ENCODE measurements around the gene CCDC188. TPM values are rescaled to one million over a fixed set of nuclear protein-coding genes. Genes with fewer than 3 reads are reported as not detected.
"Not testable (repeated sequence)": the region's sequence is repeated elsewhere in the genome, so short reads cannot be mapped to it uniquely, and the experiment has no call there.

CCDC188 gene
- total RNA-seq, 2 donors from 2014 or later: 0.22 to 0.32 TPM

DNA sequence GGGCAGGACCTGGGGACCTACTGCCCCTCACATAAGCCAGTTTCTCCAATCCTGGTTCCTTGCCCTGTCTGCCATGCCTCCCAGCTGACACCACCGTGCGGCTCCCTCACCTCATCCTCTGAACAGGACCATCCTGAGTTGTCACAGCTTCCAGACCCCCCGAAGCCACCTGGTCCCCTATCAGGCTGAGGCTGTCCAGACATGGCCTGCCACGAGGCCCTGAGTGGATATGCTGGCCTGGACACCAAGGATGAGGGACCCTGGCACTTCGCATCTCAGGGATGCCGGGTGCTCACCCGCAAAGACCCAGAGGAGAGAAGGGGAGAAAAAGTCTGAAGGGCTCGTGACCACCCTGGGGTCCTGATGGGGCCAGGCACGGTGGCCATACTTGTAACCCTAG is 15.8 kb upstream of the CCDC188 start:
- TF ChIP-seq, protein P1, sequence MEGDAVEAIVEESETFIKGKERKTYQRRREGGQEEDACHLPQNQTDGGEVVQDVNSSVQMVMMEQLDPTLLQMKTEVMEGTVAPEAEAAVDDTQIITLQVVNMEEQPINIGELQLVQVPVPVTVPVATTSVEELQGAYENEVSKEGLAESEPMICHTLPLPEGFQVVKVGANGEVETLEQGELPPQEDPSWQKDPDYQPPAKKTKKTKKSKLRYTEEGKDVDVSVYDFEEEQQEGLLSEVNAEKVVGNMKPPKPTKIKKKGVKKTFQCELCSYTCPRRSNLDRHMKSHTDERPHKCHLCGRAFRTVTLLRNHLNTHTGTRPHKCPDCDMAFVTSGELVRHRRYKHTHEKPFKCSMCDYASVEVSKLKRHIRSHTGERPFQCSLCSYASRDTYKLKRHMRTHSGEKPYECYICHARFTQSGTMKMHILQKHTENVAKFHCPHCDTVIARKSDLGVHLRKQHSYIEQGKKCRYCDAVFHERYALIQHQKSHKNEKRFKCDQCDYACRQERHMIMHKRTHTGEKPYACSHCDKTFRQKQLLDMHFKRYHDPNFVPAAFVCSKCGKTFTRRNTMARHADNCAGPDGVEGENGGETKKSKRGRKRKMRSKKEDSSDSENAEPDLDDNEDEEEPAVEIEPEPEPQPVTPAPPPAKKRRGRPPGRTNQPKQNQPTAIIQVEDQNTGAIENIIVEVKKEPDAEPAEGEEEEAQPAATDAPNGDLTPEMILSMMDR (IDR thresholded peaks at IDR 0.05): no peak
- intact Hi-C loops (cut with DNase I): no loop called here
- no peaks in the 10 kb centered on the region for H3K4me1 ChIP-seq
- DNase-seq: no peak
- H3K36me3 ChIP-seq: no peaks in the 10 kb centered on the region
- H3K27me3 ChIP-seq: no peaks in the 10 kb centered on the region
- H3K27ac ChIP-seq: no peak overlapping the region
- no peak overlapping the region for H3K4me3 ChIP-seq
- H3K9ac ChIP-seq (ENCODE audit: low read depth in 2 of 2, low read length in 2 of 2): no peak overlapping the region
- H3K9me3 ChIP-seq: no peaks in the 10 kb centered on the region

DNA sequence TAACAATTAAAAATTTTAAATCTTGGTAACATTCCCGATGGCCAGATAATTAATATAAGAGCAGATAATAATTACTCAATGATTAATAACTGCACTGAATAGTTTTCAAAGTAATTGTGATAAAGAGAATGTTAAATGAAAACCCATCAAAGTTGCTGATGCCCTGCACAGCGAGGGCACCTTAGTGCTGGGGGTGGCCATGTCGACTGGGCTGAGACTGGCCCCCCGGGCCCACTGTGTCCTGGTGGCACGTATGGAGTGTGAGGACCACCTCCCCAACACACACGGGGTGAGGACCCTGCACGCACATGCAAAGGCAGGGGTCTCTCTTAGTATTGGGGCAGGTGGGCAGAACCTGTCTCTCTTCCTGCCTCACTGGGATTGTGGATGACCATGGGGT is 15.1 kb upstream of the CCDC188 start:
- intact Hi-C loops (cut with DNase I): no loop called here
- TF ChIP-seq, protein P1 (IDR thresholded peaks at IDR 0.05): no peak
- H3K4me3 ChIP-seq: no peak overlapping the region
- no peaks in the 10 kb centered on the region for H3K27me3 ChIP-seq
- H3K36me3 ChIP-seq: no peaks in the 10 kb centered on the region
- no peak overlapping the region for H3K9ac ChIP-seq (ENCODE audit: low read depth in 2 of 2, low read length in 2 of 2)
- DNase-seq: no peak
- H3K27ac ChIP-seq: no peak overlapping the region
- H3K9me3 ChIP-seq: no peaks in the 10 kb centered on the region
- H3K4me1 ChIP-seq: no peaks in the 10 kb centered on the region

DNA sequence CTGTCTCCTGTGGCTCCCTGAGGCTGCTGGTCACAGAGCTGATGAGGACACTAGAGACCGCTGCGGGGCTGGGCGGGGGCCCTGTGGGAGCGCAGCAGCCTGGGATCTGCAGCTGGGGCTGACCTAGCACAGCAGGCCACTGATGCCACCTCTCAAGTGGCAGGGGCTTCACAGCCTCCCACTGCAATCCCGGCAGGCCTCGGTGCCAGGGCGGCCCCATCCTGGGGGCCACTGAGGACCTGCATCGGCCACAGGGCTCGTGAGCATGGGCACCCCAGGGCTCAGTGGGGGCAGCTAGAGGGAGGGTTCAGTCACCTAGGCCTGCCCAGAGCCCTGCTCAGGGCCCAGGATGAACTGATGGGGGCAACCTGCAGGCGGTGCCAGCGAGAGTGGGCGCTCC is 14.6 kb upstream of the CCDC188 start:
- no peaks in the 10 kb centered on the region for H3K9me3 ChIP-seq
- H3K4me3 ChIP-seq: no peak overlapping the region
- DNase-seq: no peak
- intact Hi-C loops (cut with DNase I): no loop called here
- TF ChIP-seq, protein P1 (IDR thresholded peaks at IDR 0.05): no peak
- H3K27me3 ChIP-seq: no peaks in the 10 kb centered on the region
- H3K36me3 ChIP-seq: no peaks in the 10 kb centered on the region
- no peak overlapping the region for H3K9ac ChIP-seq (ENCODE audit: low read depth in 2 of 2, low read length in 2 of 2)
- no peaks in the 10 kb centered on the region for H3K4me1 ChIP-seq
- no peak overlapping the region for H3K27ac ChIP-seq

DNA sequence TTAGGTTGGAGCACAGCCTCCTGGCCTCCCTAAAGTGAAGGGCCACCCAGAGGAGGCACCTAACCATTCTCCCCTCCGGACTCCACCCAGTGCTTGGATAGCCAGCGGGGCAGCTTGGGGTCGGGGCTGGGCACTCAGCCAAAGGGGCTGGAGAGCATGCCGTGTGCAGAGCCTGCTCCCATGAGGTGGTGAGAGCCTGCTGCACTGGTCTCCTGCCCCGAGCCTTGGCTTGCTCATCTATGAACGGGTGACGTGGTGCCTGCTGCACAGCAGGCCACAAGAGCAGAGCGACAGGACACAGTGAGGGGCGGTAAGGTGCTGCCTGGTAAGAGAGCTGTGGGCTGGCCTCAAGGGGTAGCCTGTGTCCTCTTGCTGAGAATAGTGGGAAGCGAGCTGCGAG is 14.0 kb upstream of the CCDC188 start:
- no peak overlapping the region for H3K27ac ChIP-seq
- no peaks in the 10 kb centered on the region for H3K4me1 ChIP-seq
- intact Hi-C loops (cut with DNase I): no loop called here
- no peaks in the 10 kb centered on the region for H3K27me3 ChIP-seq
- H3K9ac ChIP-seq (ENCODE audit: low read depth in 2 of 2, low read length in 2 of 2): no peak overlapping the region
- TF ChIP-seq, protein P1 (IDR thresholded peaks at IDR 0.05): no peak
- DNase-seq: no peak
- no peaks in the 10 kb centered on the region for H3K9me3 ChIP-seq
- H3K4me3 ChIP-seq: no peak overlapping the region
- no peaks in the 10 kb centered on the region for H3K36me3 ChIP-seq

DNA sequence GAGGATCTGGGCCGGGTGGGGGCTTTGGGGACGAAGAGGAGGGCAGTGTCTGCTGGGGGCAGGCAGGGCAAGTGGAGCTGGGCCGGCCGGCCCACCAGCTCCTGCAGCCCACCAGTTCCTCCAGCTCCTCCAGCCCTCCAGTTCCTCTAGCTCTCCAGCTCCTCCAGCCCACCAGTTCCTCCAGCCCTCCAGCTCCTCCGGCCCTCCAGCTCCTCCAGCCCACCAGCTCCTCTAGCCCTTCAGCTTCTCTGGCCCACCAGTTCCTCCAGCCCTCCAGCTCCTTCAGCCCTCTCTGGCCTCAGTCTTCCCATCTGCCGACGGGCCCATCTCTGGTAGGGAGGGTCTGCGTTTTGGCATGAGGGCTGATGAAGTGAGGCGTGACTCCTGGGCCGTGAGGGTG is 9.2 kb upstream of the CCDC188 start:
- Histone ChIP-seq H3K9ac (ENCODE audit: low read depth in 2 of 2, low read length in 2 of 2) (no peak overlapping the region), H3K4me3 (no peak overlapping the region), H3K27me3 (no peaks in the 10 kb centered on the region), H3K4me1 (no peaks in the 10 kb centered on the region), H3K9me3 (no peaks in the 10 kb centered on the region), H3K36me3 (no peaks in the 10 kb centered on the region), H3K27ac (no peak overlapping the region)
- intact Hi-C loops (cut with DNase I): no loop called here
- no peak for DNase-seq
- TF ChIP-seq, protein P1 (IDR thresholded peaks at IDR 0.05): no peak

DNA sequence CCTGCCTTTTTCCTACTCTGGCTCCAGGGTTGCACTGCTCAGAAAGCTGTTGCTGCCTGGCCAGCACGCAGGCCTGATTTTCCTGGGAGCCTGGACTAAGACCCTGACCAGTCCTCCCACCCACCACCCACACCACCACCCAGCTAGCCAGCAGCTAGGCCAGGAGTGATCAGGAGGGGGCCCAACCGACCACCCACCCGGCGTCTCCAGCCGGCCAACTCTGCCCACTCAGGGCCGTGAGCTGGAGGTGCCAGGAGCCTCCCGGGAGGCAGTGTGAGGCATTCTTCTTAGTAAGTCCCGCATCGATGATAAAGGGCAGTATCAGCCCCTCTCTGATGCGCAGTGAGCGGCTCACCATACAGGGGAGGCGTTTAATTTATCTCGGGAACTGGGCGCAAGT is 8.7 kb upstream of the CCDC188 start:
- H3K27me3 ChIP-seq; H3K9ac ChIP-seq (ENCODE audit: low read depth in 2 of 2, low read length in 2 of 2); H3K4me1 ChIP-seq; H3K36me3 ChIP-seq; H3K27ac ChIP-seq; DNase-seq; intact Hi-C loops (cut with DNase I); H3K9me3 ChIP-seq; H3K4me3 ChIP-seq: not testable (repeated sequence)
